HepG2 (cell line): ENCODE data around the gene ACACB. TPM values are rescaled to one million over a fixed set of nuclear protein-coding genes. Genes with fewer than 3 reads are reported as not detected.

Experiments
- CBFB ChIP-seq: sonication (generic); formaldehyde crosslinking; IDR thresholded peaks from 2 replicates; pipeline ENCODE4 v1.4.0; 2020; ENCODE audit warnings: missing genetic modification reagents
- CEBPG ChIP-seq: IDR thresholded peaks from 2 replicates; pipeline ENCODE4 v1.6.1; 2016
- DBP ChIP-seq: sonication (generic); formaldehyde crosslinking; IDR thresholded peaks from 2 replicates; pipeline ENCODE4 v1.4.0; 2020; ENCODE audit warnings: missing genetic modification reagents; ENCODE audit errors: not compliant biosample characterization
- HNRNPH1 ChIP-seq: fragments of 200-400 bp; formaldehyde crosslinking; optimal IDR thresholded peaks from 2 replicates; pipeline ENCODE3; 2017; ENCODE audit warnings: mild to moderate bottlenecking, low read depth, low read length
- HNRNPK ChIP-seq: fragments of 200-400 bp; formaldehyde crosslinking; IDR thresholded peaks from 2 replicates; pipeline ENCODE4 v1.6.1; 2018; ENCODE audit warnings: low read length, low read depth, moderate library complexity, mild to moderate bottlenecking; ENCODE audit not compliant: poor library complexity, severe bottlenecking
- NAIF1 ChIP-seq: sonication (generic); formaldehyde crosslinking; IDR thresholded peaks from 2 replicates; pipeline ENCODE4 v1.5.0; 2020; ENCODE audit warnings: mild to moderate bottlenecking, missing genetic modification reagents, borderline replicate concordance
- NFE2 ChIP-seq: sonication (generic); formaldehyde crosslinking; IDR thresholded peaks from 2 replicates; pipeline ENCODE4 v1.4.0; 2020; ENCODE audit warnings: missing genetic modification reagents
- PATZ1 ChIP-seq: sonication (generic); formaldehyde crosslinking; IDR thresholded peaks from 2 replicates; pipeline ENCODE4 v1.4.0; 2020; ENCODE audit warnings: missing genetic modification reagents
- PRDM10 ChIP-seq: sonication (generic); formaldehyde crosslinking; IDR thresholded peaks from 2 replicates; pipeline ENCODE4 v1.4.0; 2020; ENCODE audit warnings: low read depth, missing genetic modification reagents
- SMAD3 ChIP-seq: sonication (generic); formaldehyde crosslinking; IDR thresholded peaks from 2 replicates; pipeline ENCODE4 v1.4.0; 2020; ENCODE audit warnings: missing genetic modification reagents
- SP1 ChIP-seq, 2 experiments: fragments of 450-650 bp in 1 of 2; sonication (generic) in 1 of 2; formaldehyde crosslinking in 1 of 2; IDR thresholded peaks; 2 replicates each; pipeline versions ENCODE4 v1.4.0 to v1.6.1; 2016 to 2020; ENCODE audit warnings: missing genetic modification reagents in 1 of 2
- SRF ChIP-seq: IDR thresholded peaks from 2 replicates; pipeline ENCODE4 v1.6.1; 2011; ENCODE audit warnings: mild to moderate bottlenecking, low read depth, low read length, moderate library complexity
- ZFP1 ChIP-seq: IDR thresholded peaks from 2 replicates; pipeline ENCODE4 v1.6.1; 2016
- ZNF253 ChIP-seq: sonication (generic); formaldehyde crosslinking; IDR thresholded peaks from 2 replicates; pipeline ENCODE4 v1.8.0; 2022; ENCODE audit warnings: mild to moderate bottlenecking, missing genetic modification reagents, borderline replicate concordance
- ZNF263 ChIP-seq: sonication (generic); formaldehyde crosslinking; IDR thresholded peaks from 2 replicates; pipeline ENCODE4 v1.4.0; 2020; ENCODE audit warnings: missing genetic modification reagents
- ZNF333 ChIP-seq: sonication (generic); formaldehyde crosslinking; IDR thresholded peaks from 2 replicates; pipeline ENCODE4 v1.4.0; 2020; ENCODE audit warnings: mild to moderate bottlenecking, missing genetic modification reagents, borderline replicate concordance
- ZNF354B ChIP-seq: sonication (generic); formaldehyde crosslinking; IDR thresholded peaks from 2 replicates; pipeline ENCODE4 v1.8.0; 2022; ENCODE audit warnings: mild to moderate bottlenecking, missing genetic modification reagents
- ZNF383 ChIP-seq: sonication (generic); formaldehyde crosslinking; IDR thresholded peaks from 2 replicates; pipeline ENCODE4 v1.4.0; 2020; ENCODE audit warnings: missing genetic modification reagents, mild to moderate bottlenecking, borderline replicate concordance
- ZNF570 ChIP-seq: sonication (generic); formaldehyde crosslinking; IDR thresholded peaks from 2 replicates; pipeline ENCODE4 v1.4.0; 2020; ENCODE audit warnings: mild to moderate bottlenecking, missing genetic modification reagents, borderline replicate concordance
- ZNF766 ChIP-seq: sonication (generic); formaldehyde crosslinking; IDR thresholded peaks from 2 replicates; pipeline ENCODE4 v1.5.0; 2020; ENCODE audit warnings: missing genetic modification reagents, borderline replicate concordance
- polyA plus RNA-seq, 8 experiments: library from polyadenylated mRNA; depleted of rRNA in 3 of 8; stranded (reverse) in 7 of 8; unstranded in 1 of 8; fragments of >200 nt; fragmentation: Illumina TruSeq in 4 of 8; extraction: Trizol in 4 of 8; gene quantifications; 2 replicates each; pipeline versions ENCODE4 v1.2.1 to v1.2.3, GENCODE V29; 2011 to 2016; ENCODE audit warnings: low read depth in 4 of 8, missing spikeins in 1 of 8, mixed read lengths in 1 of 8; ENCODE audit not compliant: insufficient read depth in 1 of 8
- total RNA-seq, 5 experiments: library from RNA; depleted of rRNA; stranded (reverse); fragments of >200 nt; fragmentation: Illumina TruSeq; extraction: Trizol; gene quantifications; 2 replicates each; pipeline ENCODE4 v1.2.3, GENCODE V29; 2016; ENCODE audit warnings: low read depth in 1 of 5
- TF ChIP-seq, protein P1 (sequence below): sonication (generic); formaldehyde crosslinking; IDR thresholded peaks from 2 replicates; pipeline ENCODE4 v1.8.1; 2023; ENCODE audit warnings: mild to moderate bottlenecking, inconsistent platforms, moderate library complexity, missing genetic modification reagents, borderline replicate concordance

Gene ACACB
- total and polyA plus RNA-seq, 2 of the 13 experiments (the other 11 are each of a cell fraction or from before 2014, with no cell fraction given), result 6.2 to 8.6 TPM

GRCh38 chr12:109093022-109093918, 23.1 kb upstream of the ACACB start, which contains the start of gene ALKBH2 (continued):
- TF ChIP-seq ZNF570 (CRISPR knock-in tag), result no peak; the same call in 1 of the 2 replicates
- peak; percentile 47; the same call in 1 of the 2 replicates for TF ChIP-seq ZNF263
- TF ChIP-seq SP1 (IDR thresholded peaks at IDR 0.05), result no peak
- TF ChIP-seq SP1 (CRISPR knock-in tag; IDR thresholded peaks at IDR 0.05), result peak; percentile 58; the same call in 1 of the 2 replicates
- peak; percentile 66 for TF ChIP-seq PATZ1 (CRISPR knock-in tag)
- TF ChIP-seq DBP (CRISPR knock-in tag), result no peak
- TF ChIP-seq PRDM10 (CRISPR knock-in tag), result peak; percentile 64; the same call in 1 of the 2 replicates
- peak; percentile 95 for TF ChIP-seq NAIF1 (CRISPR knock-in tag)
- peak; percentile 83 for TF ChIP-seq SMAD3 (CRISPR knock-in tag)
- peak; percentile 90; the same call in 1 of the 2 replicates for TF ChIP-seq ZNF354B (CRISPR knock-in tag)
- 0 out of 2 replicates have a peak, but pooled peaks have one; percentile 23 for TF ChIP-seq ZNF383
- TF ChIP-seq HNRNPH1, result no peak
- TF ChIP-seq SRF, result no peak
- peak; percentile 81 for TF ChIP-seq CBFB (CRISPR knock-in tag)
- TF ChIP-seq ZNF253 (CRISPR knock-in tag), result peak; percentile 85; the same call in 1 of the 2 replicates
- TF ChIP-seq ZNF333, result peak; percentile 87; the same call in 1 of the 2 replicates
- peak; percentile 46 for TF ChIP-seq CEBPG (CRISPR knock-in tag)
- no peak for TF ChIP-seq NFE2 (CRISPR knock-in tag)
- TF ChIP-seq ZFP1 (CRISPR knock-in tag), result peak; percentile 57; the same call in 1 of the 2 replicates
- peak; percentile 97 for TF ChIP-seq ZNF766 (CRISPR knock-in tag)
- TF ChIP-seq HNRNPK, result no peak
- TF ChIP-seq, protein P1, sequence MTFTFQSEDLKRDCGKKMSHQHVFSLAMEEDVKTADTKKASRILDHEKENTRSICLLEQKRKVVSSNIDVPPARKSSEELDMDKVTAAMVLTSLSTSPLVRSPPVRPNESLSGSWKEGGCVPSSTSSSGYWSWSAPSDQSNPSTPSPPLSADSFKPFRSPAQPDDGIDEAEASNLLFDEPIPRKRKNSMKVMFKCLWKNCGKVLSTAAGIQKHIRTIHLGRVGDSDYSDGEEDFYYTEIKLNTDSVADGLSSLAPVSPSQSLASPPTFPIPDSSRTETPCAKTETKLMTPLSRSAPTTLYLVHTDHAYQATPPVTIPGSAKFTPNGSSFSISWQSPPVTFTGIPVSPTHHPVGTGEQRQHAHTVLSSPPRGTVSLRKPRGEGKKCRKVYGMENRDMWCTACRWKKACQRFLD (CRISPR knock-in tag), result no peak
